Esophagus squamous epithelium (tissue), 5 donors: ENCODE results near the gene TDRD9. TPM values are rescaled to one million over a fixed set of nuclear protein-coding genes. Genes with fewer than 3 reads are reported as not detected.

Experiments used
- DNase-seq: peaks from one replicate; lab custom pipeline; 2025; lab: John Stamatoyannopoulos, UW
- H3K27ac ChIP-seq, 4 donors: fragments of 200-600 bp; sonication (generic); one replicate each; pipeline ENCODE4 v1.5.1; 2016 to 2019; ENCODE audit warnings: mild to moderate bottlenecking in 1 of 4
- H3K27me3 ChIP-seq, 4 donors: fragments of 200-600 bp; sonication (generic); 1 replicate in 3 of 4; 2 replicates in 1 of 4; pipeline versions ENCODE4 v1.5.1 to v1.6.0; 2017 to 2021; ENCODE audit warnings: antibody characterized with exemption in 1 of 4
- H3K36me3 ChIP-seq, 3 donors: fragments of 200-600 bp; sonication (generic); one replicate each; pipeline ENCODE4 v1.5.1; 2016 to 2019
- H3K4me1 ChIP-seq, 3 donors: fragments of 200-600 bp; sonication (generic); one replicate each; pipeline ENCODE4 v1.5.1; 2017 to 2019
- H3K4me3 ChIP-seq, 4 donors: fragments of 200-600 bp; sonication (generic); 1 replicate in 3 of 4; 2 replicates in 1 of 4; pipeline ENCODE4 v1.5.1; 2016 to 2019; ENCODE audit warnings: mild to moderate bottlenecking in 2 of 4, moderate library complexity in 1 of 4
- H3K9me3 ChIP-seq, 3 donors: fragments of 200-600 bp; sonication (generic); one replicate each; pipeline ENCODE4 v1.5.1; 2016 to 2019
- CTCF ChIP-seq, 6 experiments: fragments of 450-650 bp in 4 of 6; fragments of 200-600 bp in 2 of 6; sonication (generic) in 2 of 6; IDR thresholded peaks; one replicate each; pipeline ENCODE4 v1.5.1; 2016 to 2019; ENCODE audit warnings: antibody characterized with exemption in 6 of 6, mild to moderate bottlenecking in 4 of 6, moderate library complexity in 4 of 6
- POLR2A ChIP-seq, 4 donors: fragments of 450-650 bp; IDR thresholded peaks; one replicate each; pipeline ENCODE4 v1.6.1; 2017; ENCODE audit warnings: antibody characterized with exemption in 4 of 4, mild to moderate bottlenecking in 4 of 4, moderate library complexity in 3 of 4
- WGBS, 2 donors: methylation state at CpG; one replicate each; pipeline ENCODE4 v1.1.5; 2018; 5-methylcytosine and 5-hydroxymethylcytosine counted together
- intact Hi-C: fragments of 100-400 bp; cut with DNase I; formaldehyde crosslinking; loops from one replicate; pipeline ENCODE4 v1.15.0; 2022
- total RNA-seq, 4 donors: library from RNA; depleted of rRNA; stranded (reverse); fragments of >200 nt; gene quantifications; one replicate each; pipeline ENCODE4 v1.1.0, GENCODE V29; 2016
- donor health status: DM: yes; HTN: yes; CAD: no.

The TDRD9 gene
- total RNA-seq, 4 donors from 2014 or later = 0.09 to 6.0 (median 0.74) TPM

- H3K4me1 ChIP-seq = no peaks in the 10 kb centered on the region
- no peaks in the 10 kb centered on the region for H3K9me3 ChIP-seq
- H3K27me3 ChIP-seq = peaks cover 0 to 53% (median 0%) of the 10 kb centered on the region in 4 donors
- no peak for DNase-seq
- no peak overlapping the region for H3K4me3 ChIP-seq
- intact Hi-C loops = no loop called here
- 27 to 73% methylated on average over 1 to 3 of the region's 5 CpGs for WGBS, 2 donors
- no peaks in the 10 kb centered on the region for H3K36me3 ChIP-seq
- H3K27ac ChIP-seq = no peak overlapping the region
- TF ChIP-seq CTCF (IDR thresholded peaks at IDR 0.05) (no peak), POLR2A (IDR thresholded peaks at IDR 0.05) (no peak)
Measured at GRCh38 chr14:104040539-104040938, 112.3 kb downstream of the TDRD9 start.

GRCh38 chr14:104041430-104042104, 113.3 kb downstream of the TDRD9 start:
- intact Hi-C loops = no loop called here

GRCh38 chr14:104044016-104044415, 115.8 kb downstream of the TDRD9 start:
- 75 to 80% methylated on average over 1 to 2 of the region's 6 CpGs for WGBS, 2 donors
- TF ChIP-seq POLR2A (IDR thresholded peaks at IDR 0.05) = no peak
- no peaks in the 10 kb centered on the region for H3K4me1 ChIP-seq
- peaks cover 0 to 31% (median 0%) of the 10 kb centered on the region in 4 donors for H3K27me3 ChIP-seq
- H3K4me3 ChIP-seq = no peak overlapping the region
- intact Hi-C loops = no loop called here
- H3K27ac ChIP-seq = no peak overlapping the region
- no peak for DNase-seq
- no peaks in the 10 kb centered on the region for H3K9me3 ChIP-seq
- H3K36me3 ChIP-seq = no peaks in the 10 kb centered on the region

More at GRCh38 chr14:104041430-104042104, 113.3 kb downstream of the TDRD9 start:
- no peak overlapping the region for H3K27ac ChIP-seq
- no peak for DNase-seq
- WGBS, 2 donors = 90 to 91% methylated on average over 6 of the region's 6 CpGs
- TF ChIP-seq CTCF (IDR thresholded peaks at IDR 0.05) (no peak), POLR2A (IDR thresholded peaks at IDR 0.05) (no peak)
- no peaks in the 10 kb centered on the region for H3K9me3 ChIP-seq
- no peaks in the 10 kb centered on the region for H3K36me3 ChIP-seq
- H3K4me3 ChIP-seq = no peak overlapping the region
- no peaks in the 10 kb centered on the region for H3K4me1 ChIP-seq
- H3K27me3 ChIP-seq = peaks cover 0 to 50% (median 0%) of the 10 kb centered on the region in 4 donors

GRCh38 chr14:104047761-104048160, 119.5 kb downstream of the TDRD9 start:
- H3K27ac ChIP-seq = no peak overlapping the region
- no peaks in the 10 kb centered on the region for H3K36me3 ChIP-seq
- H3K4me1 ChIP-seq = no peaks in the 10 kb centered on the region
- no peaks in the 10 kb centered on the region for H3K9me3 ChIP-seq
- WGBS, 2 donors = 92 to 100% methylated on average over 3 of the region's 3 CpGs
- DNase-seq = no peak
- intact Hi-C loops = no loop called here
- peaks cover 0 to 23% (median 0%) of the 10 kb centered on the region in 4 donors for H3K27me3 ChIP-seq
- no peak for TF ChIP-seq CTCF (IDR thresholded peaks at IDR 0.05)
- no peak for TF ChIP-seq POLR2A (IDR thresholded peaks at IDR 0.05)
- H3K4me3 ChIP-seq = no peak overlapping the region

- 73% methylated on average over 2 of the region's 2 CpGs; no CpG with 5 or more reads in 1 of the 2 donors for WGBS, 2 donors
- intact Hi-C loops = no loop called here
- no peak for TF ChIP-seq POLR2A (IDR thresholded peaks at IDR 0.05)
- no peak for TF ChIP-seq CTCF (IDR thresholded peaks at IDR 0.05)
- Histone ChIP-seq H3K9me3 (no peaks in the 10 kb centered on the region), H3K4me3 (no peak overlapping the region), H3K4me1 (no peaks in the 10 kb centered on the region), H3K27ac (no peak overlapping the region), H3K36me3 (no peaks in the 10 kb centered on the region), H3K27me3 (peaks cover 0 to 14% (median 0%) of the 10 kb centered on the region in 4 donors)
- no peak for DNase-seq
Measured at GRCh38 chr14:104048758-104049507, 120.7 kb downstream of the TDRD9 start.
